Measurements from ENCODE around the gene LMCD1.

GRCh38 chr3:8512234-8512633, 10.6 kb downstream of the LMCD1 start:
- no peak for TF ChIP-seq CTCF (IDR thresholded peaks at IDR 0.05)
- TF ChIP-seq POLR2A (IDR thresholded peaks at IDR 0.05), result no peak
- no peak for TF ChIP-seq POLR2AphosphoS5 (IDR thresholded peaks at IDR 0.05)
- TF ChIP-seq EP300 (IDR thresholded peaks at IDR 0.05), result no peak

Measured in sigmoid colon (tissue), 4 donors.